Stimulated activated naive CD8-positive, alpha-beta T cell treated with anti-CD3 and anti-CD28 coated beads, Interleukin-15, amount 100 ng/mL, for 72 hours (primary cell): ENCODE measurements around the gene ZFHX3.

Source experiments
- ATAC-seq: fragments of 150-1000 bp; cut with Tn5 transposase; 2 replicates; pipeline ENCODE4 v1.10.0; 2021; ENCODE audit warnings: mild to moderate bottlenecking, moderate library complexity
- DNase-seq, 2 donors: peaks; one replicate each; pipeline ENCODE4 v3.0.0; 2021 to 2022
- H3K27ac Mint-ChIP-seq, 2 donors: one replicate each; pipeline ENCODE4 v1.8.0; 2022; ENCODE audit warnings: mild to moderate bottlenecking in 2 of 2, mixed read lengths in 2 of 2, moderate library complexity in 2 of 2
- H3K27me3 Mint-ChIP-seq: one replicate; pipeline ENCODE4 v1.8.0; 2022; ENCODE audit warnings: mixed read lengths
- H3K4me1 Mint-ChIP-seq: one replicate; pipeline ENCODE4 v1.8.0; 2022; ENCODE audit warnings: mild to moderate bottlenecking, mixed read lengths
- H3K4me3 Mint-ChIP-seq, 2 donors: one replicate each; pipeline ENCODE4 v1.8.0; 2022; ENCODE audit warnings: mild to moderate bottlenecking in 2 of 2, mixed read lengths in 2 of 2, moderate library complexity in 1 of 2
- H3K9me3 Mint-ChIP-seq, 2 donors: one replicate each; pipeline ENCODE4 v1.8.0; 2022; ENCODE audit warnings: mixed read lengths in 2 of 2

Gene ZFHX3

GRCh38 chr16:72809446-72809845 is 238.5 kb downstream of the ZFHX3 start:
- DNase-seq (no peak), ATAC-seq (no peak)
- no peak overlapping the region for H3K27ac Mint-ChIP-seq
- no peaks in the 10 kb centered on the region for H3K4me1 Mint-ChIP-seq
- H3K27me3 Mint-ChIP-seq, result peaks cover 7% of the 10 kb centered on the region
- no peaks in the 10 kb centered on the region for H3K9me3 Mint-ChIP-seq
- no peak overlapping the region for H3K4me3 Mint-ChIP-seq

GRCh38 chr16:72808754-72809153 is 239.2 kb downstream of the ZFHX3 start:
- H3K9me3 Mint-ChIP-seq, result no peaks in the 10 kb centered on the region
- H3K27me3 Mint-ChIP-seq, result peaks cover under 1% of the 10 kb centered on the region
- H3K27ac Mint-ChIP-seq, result no peak overlapping the region
- DNase-seq, result no peak
- H3K4me3 Mint-ChIP-seq, result no peak overlapping the region
- no peaks in the 10 kb centered on the region for H3K4me1 Mint-ChIP-seq
- ATAC-seq, result no peak

- Mint-ChIP-seq H3K4me1 (no peaks in the 10 kb centered on the region), H3K27ac (no peak overlapping the region), H3K27me3 (no peaks in the 10 kb centered on the region), H3K9me3 (no peaks in the 10 kb centered on the region), H3K4me3 (no peak overlapping the region)
- DNase-seq, result no peak
- ATAC-seq, result no peak
Measured at GRCh38 chr16:72807245-72807644, 240.7 kb downstream of the ZFHX3 start.

- no peak for DNase-seq
- ATAC-seq, result no peak
- H3K4me1 Mint-ChIP-seq, result no peaks in the 10 kb centered on the region
- H3K4me3 Mint-ChIP-seq, result no peak overlapping the region
- H3K9me3 Mint-ChIP-seq, result no peaks in the 10 kb centered on the region
- H3K27me3 Mint-ChIP-seq, result no peaks in the 10 kb centered on the region
- no peak overlapping the region for H3K27ac Mint-ChIP-seq
Measured at GRCh38 chr16:72805486-72805885, 242.4 kb downstream of the ZFHX3 start.

- H3K9me3 Mint-ChIP-seq, result no peaks in the 10 kb centered on the region
- no peaks in the 10 kb centered on the region for H3K4me1 Mint-ChIP-seq
- DNase-seq (no peak), ATAC-seq (no peak)
- H3K27me3 Mint-ChIP-seq, result no peaks in the 10 kb centered on the region
- no peak overlapping the region for H3K27ac Mint-ChIP-seq
- no peak overlapping the region for H3K4me3 Mint-ChIP-seq
Measured at GRCh38 chr16:72800524-72801161, 247.3 kb downstream of the ZFHX3 start.

- no peaks in the 10 kb centered on the region for H3K9me3 Mint-ChIP-seq
- DNase-seq (no peak), ATAC-seq (no peak)
- no peak overlapping the region for H3K4me3 Mint-ChIP-seq
- no peaks in the 10 kb centered on the region for H3K27me3 Mint-ChIP-seq
- H3K27ac Mint-ChIP-seq, result no peak overlapping the region
- no peaks in the 10 kb centered on the region for H3K4me1 Mint-ChIP-seq
Measured at GRCh38 chr16:72798264-72798663, 249.7 kb downstream of the ZFHX3 start.

GRCh38 chr16:72797621-72798020 is 250.3 kb downstream of the ZFHX3 start:
- ATAC-seq, result no peak
- Mint-ChIP-seq H3K4me3 (no peak overlapping the region), H3K27me3 (no peaks in the 10 kb centered on the region), H3K27ac (peak overlapping the region; percentile 38 to 47), H3K4me1 (no peaks in the 10 kb centered on the region), H3K9me3 (no peaks in the 10 kb centered on the region)
- DNase-seq, result no peak

- Mint-ChIP-seq H3K4me1 (no peaks in the 10 kb centered on the region), H3K27ac (peak overlapping the region in 1 of 2 donors; percentile 87), H3K9me3 (no peaks in the 10 kb centered on the region), H3K27me3 (no peaks in the 10 kb centered on the region), H3K4me3 (no peak overlapping the region)
- ATAC-seq, result no peak
- DNase-seq, result no peak
Measured at GRCh38 chr16:72796222-72796621, 251.7 kb downstream of the ZFHX3 start.

- Mint-ChIP-seq H3K27ac (peak overlapping the region in 1 of 2 donors; percentile 92), H3K27me3 (no peaks in the 10 kb centered on the region), H3K9me3 (no peaks in the 10 kb centered on the region), H3K4me1 (no peaks in the 10 kb centered on the region), H3K4me3 (no peak overlapping the region)
- DNase-seq (no peak), ATAC-seq (peak; percentile 17)
Measured at GRCh38 chr16:72794986-72795385, 252.9 kb downstream of the ZFHX3 start.

GRCh38 chr16:72794319-72794718 is 253.6 kb downstream of the ZFHX3 start:
- Mint-ChIP-seq H3K27ac (no peak overlapping the region), H3K27me3 (no peaks in the 10 kb centered on the region), H3K9me3 (no peaks in the 10 kb centered on the region), H3K4me3 (no peak overlapping the region), H3K4me1 (no peaks in the 10 kb centered on the region)
- no peak for ATAC-seq
- no peak for DNase-seq

GRCh38 chr16:72793716-72794115 is 254.2 kb downstream of the ZFHX3 start:
- H3K27me3 Mint-ChIP-seq, result no peaks in the 10 kb centered on the region
- no peak overlapping the region for H3K4me3 Mint-ChIP-seq
- no peaks in the 10 kb centered on the region for H3K9me3 Mint-ChIP-seq
- ATAC-seq (no peak), DNase-seq (no peak)
- no peak overlapping the region for H3K27ac Mint-ChIP-seq
- peaks cover under 1% of the 10 kb centered on the region for H3K4me1 Mint-ChIP-seq

- peaks cover 7% of the 10 kb centered on the region for H3K4me1 Mint-ChIP-seq
Measured at GRCh38 chr16:72793017-72793416, 254.9 kb downstream of the ZFHX3 start.

GRCh38 chr16:72791786-72792185 is 256.1 kb downstream of the ZFHX3 start:
- no peak overlapping the region for H3K27ac Mint-ChIP-seq
- ATAC-seq, result no peak
- DNase-seq, result no peak
- H3K9me3 Mint-ChIP-seq, result no peaks in the 10 kb centered on the region
- H3K4me3 Mint-ChIP-seq, result no peak overlapping the region
- peaks cover 17% of the 10 kb centered on the region for H3K4me1 Mint-ChIP-seq
- no peaks in the 10 kb centered on the region for H3K27me3 Mint-ChIP-seq

More at GRCh38 chr16:72793017-72793416, 254.9 kb downstream of the ZFHX3 start:
- Mint-ChIP-seq H3K27me3 (no peaks in the 10 kb centered on the region), H3K4me3 (no peak overlapping the region), H3K27ac (no peak overlapping the region), H3K9me3 (no peaks in the 10 kb centered on the region)
- ATAC-seq (no peak), DNase-seq (no peak)

GRCh38 chr16:72789921-72790320 is 258.0 kb downstream of the ZFHX3 start:
- Mint-ChIP-seq H3K4me3 (no peak overlapping the region), H3K27me3 (peaks cover 14% of the 10 kb centered on the region), H3K4me1 (peaks cover 34% of the 10 kb centered on the region), H3K9me3 (no peaks in the 10 kb centered on the region), H3K27ac (no peak overlapping the region)
- DNase-seq, result no peak
- no peak for ATAC-seq

- no peak overlapping the region for H3K4me3 Mint-ChIP-seq
- H3K9me3 Mint-ChIP-seq, result no peaks in the 10 kb centered on the region
- H3K27ac Mint-ChIP-seq, result peak overlapping the region in 1 of 2 donors; percentile 28
- peaks cover 14% of the 10 kb centered on the region for H3K27me3 Mint-ChIP-seq
- peaks cover 35% of the 10 kb centered on the region for H3K4me1 Mint-ChIP-seq
- no peak for ATAC-seq
- DNase-seq, result no peak
Measured at GRCh38 chr16:72789465-72789864, 258.5 kb downstream of the ZFHX3 start.

- DNase-seq, result no peak
- no peaks in the 10 kb centered on the region for H3K9me3 Mint-ChIP-seq
Measured at GRCh38 chr16:72788269-72788809, 259.6 kb downstream of the ZFHX3 start.

More at GRCh38 chr16:72788269-72788809, 259.6 kb downstream of the ZFHX3 start:
- Mint-ChIP-seq H3K4me3 (peak overlapping the region; percentile 80 to 83), H3K4me1 (peaks cover 45% of the 10 kb centered on the region), H3K27ac (peak overlapping the region; percentile 20 to 48), H3K27me3 (peaks cover 14% of the 10 kb centered on the region)
- ATAC-seq, result no peak
